ENCODE data around the gene WDR86.

DNA sequence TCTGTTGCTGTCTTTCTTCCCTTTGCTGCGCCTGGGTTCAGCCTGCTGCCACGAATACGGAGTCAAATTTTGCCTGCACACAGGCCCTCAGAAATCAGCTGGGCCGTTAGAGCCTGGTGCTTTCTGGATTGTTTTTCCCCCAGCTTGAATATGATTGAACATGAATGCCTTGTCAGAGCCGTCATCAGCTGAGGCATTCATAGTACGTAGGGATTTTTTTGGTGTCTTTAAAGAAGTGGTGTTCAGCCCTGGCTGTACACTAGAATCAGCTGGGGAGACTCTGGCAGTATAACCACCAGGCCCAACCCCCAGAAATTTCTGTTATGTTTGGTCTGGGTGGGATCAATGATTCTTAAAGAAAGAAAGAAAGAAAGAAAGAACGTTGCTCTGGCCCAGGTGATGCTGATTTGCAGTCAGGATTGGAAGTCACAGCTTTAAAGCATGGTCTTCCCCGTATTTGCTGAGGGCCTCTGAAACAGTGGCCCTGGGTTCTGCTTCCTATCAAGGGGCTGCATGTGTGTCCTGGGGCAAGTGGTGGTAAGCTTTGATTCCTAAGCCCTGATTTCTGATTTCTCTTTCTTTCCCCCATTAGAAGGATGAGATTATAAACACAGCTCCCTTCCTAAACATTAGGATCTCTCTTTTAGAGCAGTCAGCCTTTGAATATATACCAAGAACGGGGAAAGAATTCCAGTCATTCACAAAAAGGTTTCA lies 43.5 kb downstream of the WDR86 start:
- TF ChIP-seq, protein P1, sequence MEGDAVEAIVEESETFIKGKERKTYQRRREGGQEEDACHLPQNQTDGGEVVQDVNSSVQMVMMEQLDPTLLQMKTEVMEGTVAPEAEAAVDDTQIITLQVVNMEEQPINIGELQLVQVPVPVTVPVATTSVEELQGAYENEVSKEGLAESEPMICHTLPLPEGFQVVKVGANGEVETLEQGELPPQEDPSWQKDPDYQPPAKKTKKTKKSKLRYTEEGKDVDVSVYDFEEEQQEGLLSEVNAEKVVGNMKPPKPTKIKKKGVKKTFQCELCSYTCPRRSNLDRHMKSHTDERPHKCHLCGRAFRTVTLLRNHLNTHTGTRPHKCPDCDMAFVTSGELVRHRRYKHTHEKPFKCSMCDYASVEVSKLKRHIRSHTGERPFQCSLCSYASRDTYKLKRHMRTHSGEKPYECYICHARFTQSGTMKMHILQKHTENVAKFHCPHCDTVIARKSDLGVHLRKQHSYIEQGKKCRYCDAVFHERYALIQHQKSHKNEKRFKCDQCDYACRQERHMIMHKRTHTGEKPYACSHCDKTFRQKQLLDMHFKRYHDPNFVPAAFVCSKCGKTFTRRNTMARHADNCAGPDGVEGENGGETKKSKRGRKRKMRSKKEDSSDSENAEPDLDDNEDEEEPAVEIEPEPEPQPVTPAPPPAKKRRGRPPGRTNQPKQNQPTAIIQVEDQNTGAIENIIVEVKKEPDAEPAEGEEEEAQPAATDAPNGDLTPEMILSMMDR (conservative IDR thresholded peaks at IDR 0.05; ENCODE audit: low read length) = no peak
- TF ChIP-seq EZH2phosphoT487 (IDR thresholded peaks at IDR 0.05; ENCODE audit: borderline replicate concordance) = no peak
